ENCODE measurements around the gene EEFSEC.

Gene EEFSEC

GRCh38 chr3:128432971-128433836 is 279.9 kb downstream of the EEFSEC start:
- no peak for DNase-seq

- no peak for DNase-seq
Observed at GRCh38 chr3:128433837-128434165, 280.5 kb downstream of the EEFSEC start.

GRCh38 chr3:128434524-128434923 is 281.2 kb downstream of the EEFSEC start:
- no peak for DNase-seq

DNA sequence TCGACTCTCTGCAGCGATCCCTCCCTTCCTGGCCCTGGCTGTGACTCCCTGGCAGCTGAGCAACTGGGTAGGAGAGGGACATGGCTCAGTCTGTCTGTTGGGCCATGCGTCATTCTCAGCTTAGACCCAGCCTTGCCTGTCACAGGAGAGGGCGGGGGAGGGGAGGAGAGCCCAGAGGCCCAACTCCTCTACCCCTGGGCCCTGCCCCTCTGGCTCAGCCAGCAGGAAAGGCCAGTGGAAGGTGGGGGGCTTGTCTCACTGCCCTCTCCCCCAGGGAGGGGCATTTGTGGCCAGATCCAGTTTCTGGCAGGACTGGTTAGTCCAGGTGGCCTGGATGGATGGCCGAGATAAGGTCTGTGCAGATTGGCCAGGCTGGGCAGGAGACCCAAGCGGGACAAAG is 281.8 kb downstream of the EEFSEC start:
- no peak for DNase-seq

GRCh38 chr3:128435561-128435960 is 282.3 kb downstream of the EEFSEC start:
- no peak for DNase-seq

DNA sequence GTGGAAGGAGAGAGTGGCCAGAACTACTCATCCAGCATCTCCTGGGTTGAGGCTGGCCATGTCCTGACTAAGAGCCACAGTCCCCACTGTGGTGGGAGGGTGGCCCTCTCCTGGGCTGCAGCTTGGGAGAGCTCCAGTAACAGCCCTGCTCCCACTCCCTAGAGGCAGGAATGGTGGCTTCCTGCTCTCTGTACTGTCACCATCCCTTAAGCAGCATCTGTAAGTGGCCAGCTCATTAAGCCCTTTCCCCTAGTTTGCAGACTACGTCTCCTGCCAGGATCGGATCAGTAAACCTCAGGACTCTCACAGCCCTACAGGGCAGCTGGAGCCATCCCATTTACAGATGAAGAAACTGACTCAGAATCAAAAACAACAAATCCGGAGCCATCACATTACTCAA is 282.9 kb downstream of the EEFSEC start:
- DNase-seq: no peak

DNA sequence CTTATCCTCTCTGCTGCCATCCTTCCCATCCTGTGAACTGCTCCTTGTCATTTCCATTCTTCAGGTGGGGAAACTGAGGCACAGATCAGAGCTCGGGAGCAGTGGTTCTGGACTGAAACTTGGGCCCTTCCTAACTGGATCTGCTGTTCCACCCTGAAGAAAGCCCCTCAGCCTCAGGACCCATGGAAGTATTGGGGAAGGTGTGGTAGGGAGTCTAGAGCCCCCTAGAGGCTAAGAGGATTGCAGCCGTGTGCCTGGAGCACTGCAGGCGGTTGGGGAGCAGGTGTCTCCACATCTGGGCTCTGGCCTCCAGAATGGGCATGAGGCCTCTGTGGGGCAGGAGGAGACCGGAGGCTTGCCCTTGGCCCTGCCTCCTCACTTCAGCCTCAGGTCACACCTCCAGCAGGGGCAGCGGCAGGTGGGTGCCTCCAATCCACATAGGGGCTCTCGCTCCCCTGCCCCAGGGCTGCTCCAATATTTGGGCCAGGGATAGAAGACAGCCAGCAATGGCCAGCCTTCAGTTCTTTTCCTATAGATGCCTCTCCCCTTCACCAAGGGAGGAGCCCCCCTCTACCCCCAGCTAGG is 285.3 kb downstream of the EEFSEC start:
- no peak for DNase-seq

DNA sequence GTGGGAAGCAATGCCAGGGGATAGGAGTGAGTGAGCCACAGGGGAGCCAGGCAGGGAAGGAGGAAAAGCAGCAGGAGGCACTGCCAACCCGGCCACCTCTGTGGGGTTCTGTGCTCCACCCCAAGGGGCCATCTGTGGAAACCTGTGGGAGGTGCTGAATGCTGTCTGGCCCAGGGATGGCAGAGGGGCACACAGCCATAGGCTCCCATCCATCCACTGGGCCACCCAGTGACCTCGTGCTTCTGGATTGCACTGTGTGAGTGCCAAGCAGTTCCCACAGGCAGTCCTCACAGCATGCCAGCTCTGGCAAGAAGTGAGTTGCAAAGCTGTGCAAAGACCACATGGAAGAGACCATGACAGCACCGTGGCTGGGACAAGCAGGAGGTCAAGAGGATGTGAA is 285.9 kb downstream of the EEFSEC start:
- no peak for DNase-seq

DNA sequence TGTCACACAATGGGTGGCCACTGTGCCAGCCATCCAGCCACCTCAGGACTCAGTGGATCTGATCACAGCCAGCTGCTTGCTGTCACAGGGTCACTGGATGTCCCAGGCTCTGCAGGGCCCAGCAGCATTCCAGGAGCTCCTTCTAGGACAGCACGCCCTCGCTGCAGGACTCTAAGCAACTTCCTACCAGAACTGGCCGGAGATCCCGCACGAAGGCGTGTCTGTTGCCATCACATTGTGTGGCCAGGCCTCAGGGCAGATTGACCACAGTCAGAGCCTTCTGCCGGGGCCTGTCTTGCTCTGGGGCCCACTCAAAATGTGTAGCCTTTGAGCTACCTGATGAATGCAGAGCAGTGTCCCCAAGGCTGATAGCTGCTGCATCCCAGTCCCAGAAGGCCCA is 288.8 kb downstream of the EEFSEC start:
- no peak for DNase-seq

DNA sequence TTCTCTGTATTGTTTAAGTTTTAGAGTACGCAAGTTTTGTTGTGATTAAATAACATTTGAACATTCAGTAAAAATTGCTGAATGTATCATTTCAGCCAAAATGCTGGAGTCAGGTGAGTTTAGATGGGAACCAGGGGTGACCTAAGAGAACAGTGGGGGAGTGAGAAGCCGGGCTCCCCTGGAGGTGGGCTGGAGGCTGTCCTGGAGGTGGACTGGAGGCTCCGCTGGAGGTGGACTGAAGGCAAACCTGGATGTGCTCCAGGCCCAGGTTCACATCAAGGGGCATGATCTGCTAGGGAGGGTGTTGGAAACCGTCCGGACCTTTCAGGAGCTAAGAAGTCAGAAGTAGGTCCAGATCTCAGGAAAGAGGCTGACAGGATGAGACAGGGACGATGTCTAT is 289.7 kb downstream of the EEFSEC start:
- DNase-seq: no peak

DNA sequence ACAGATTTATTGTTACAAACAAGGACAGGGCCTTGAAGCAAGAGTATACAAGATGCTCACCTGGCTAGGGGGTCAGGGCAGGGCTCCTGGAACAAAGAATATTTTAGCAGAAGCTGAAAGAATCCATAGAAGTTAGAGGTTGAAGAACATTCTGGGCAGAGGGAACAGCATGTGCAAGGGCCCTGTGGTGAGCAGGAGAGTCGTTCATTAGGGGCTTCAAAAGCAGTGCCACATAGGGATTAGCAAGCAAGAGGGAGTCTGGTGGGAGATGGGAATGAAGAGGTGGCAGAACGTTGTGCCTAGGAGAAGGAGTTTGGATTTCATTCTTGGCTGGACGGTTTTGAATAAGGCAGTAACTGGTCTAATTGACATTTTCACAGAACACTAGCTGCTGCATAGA is 290.5 kb downstream of the EEFSEC start:
- DNase-seq: no peak

DNA sequence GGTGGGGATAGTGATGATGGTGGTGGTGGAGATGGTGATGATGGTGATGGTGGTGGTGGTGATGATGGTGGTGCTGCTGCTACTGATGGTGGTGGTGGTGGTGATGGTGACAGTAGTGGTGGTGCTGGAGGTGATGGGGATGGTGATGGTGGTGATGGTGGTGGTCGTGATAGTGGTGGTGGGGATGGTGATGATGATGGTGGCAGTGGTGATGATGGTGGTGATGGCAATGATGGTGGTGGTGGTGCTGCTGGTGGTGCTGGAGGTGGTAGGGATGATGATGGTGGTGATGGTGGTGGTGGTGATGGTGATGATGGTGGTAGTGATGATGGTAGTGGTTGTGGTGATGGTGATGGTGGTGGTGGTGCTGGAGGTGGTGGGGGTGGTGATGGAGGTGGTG is 292.1 kb downstream of the EEFSEC start:
- no peak for DNase-seq

DNA sequence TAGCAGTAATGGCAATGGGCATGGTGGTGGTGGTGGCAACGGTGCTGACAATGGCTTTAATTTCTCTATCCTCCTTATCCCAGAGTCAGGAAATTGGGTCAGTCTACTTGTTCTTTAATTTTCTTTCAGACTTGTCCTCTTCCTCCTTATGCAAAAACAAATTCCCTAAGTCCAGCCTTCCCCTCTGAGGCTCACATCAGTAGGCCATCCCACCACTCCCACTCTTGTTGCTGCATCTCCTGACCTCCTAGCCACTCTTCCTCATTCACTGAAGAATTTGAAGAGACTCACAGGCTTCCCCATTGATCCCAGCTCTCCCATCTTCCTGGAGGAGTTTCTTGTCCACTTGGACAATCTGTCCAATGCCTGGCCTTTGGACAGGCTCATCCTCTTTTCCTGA is 293.5 kb downstream of the EEFSEC start:
- no peak for DNase-seq

DNA sequence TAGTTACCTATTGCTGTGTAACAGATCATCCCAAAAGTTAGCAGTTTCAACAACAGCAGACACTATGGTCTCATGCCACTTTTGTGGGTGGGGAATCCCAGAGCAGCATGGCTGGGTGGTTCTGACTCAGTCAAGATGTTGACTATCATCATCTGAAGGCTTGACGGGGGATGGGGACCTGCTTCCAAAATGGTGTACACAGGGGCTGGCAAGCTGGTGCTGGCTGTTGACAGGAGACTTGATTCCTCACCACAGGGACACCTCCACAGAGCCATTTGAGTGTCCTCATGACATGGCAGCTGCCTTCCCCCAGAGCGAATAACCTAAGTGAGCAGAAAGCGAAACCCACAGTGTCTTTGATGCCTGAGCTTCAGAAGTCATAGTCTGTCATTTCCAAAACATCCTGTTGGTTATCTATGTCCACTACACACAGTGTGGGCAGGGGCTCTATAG is 294.3 kb downstream of the EEFSEC start:
- DNase-seq: no peak

- no peak for DNase-seq
Observed at GRCh38 chr3:128448491-128448890, 295.2 kb downstream of the EEFSEC start.

DNA sequence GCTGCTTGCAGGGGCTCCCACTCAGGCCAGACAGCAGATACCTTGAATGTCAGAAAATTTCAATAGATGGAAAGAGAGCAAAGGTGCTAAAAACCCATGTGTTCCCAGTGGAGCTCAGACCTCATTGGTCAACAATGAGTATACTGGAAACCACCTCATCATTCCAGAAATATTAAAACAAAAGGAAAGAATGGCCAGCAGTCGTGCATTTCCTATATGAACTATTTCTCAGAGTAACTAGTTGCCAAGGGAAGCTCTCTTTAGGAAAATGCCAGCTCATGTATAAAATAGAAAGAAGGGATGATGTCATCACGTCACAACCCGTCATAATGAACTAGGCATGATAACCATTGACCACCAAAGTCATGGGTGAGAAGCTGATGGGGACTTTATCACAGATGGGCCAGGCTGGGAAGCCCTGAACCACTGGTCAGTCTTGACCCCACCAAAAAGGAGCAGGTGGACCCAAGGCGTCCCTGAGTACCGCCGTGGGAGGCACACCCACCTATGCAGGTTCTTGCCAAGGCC is 295.9 kb downstream of the EEFSEC start:
- no peak for DNase-seq

DNA sequence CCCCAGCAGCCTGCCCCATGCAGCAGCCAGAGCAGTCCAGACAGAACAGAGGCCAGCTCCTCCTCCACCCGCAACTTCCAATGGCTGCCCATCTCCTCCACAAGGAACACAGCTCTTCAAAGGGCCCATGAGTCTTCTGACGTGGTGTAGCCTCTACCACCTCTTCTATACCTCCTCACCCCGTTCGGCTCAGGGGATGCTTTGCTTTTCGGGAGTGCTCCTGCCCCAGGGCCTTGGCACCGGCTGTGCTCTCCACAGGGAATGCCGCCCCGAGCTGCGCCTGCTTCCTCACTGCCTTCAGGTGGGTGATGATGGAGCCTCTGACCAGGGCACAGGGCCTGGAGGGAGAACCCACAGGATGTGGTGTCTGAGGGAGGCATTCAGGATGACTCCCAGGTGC is 298.8 kb downstream of the EEFSEC start:
- DNase-seq: no peak

- DNase-seq: no peak
Observed at GRCh38 chr3:128452678-128453275, 299.5 kb downstream of the EEFSEC start.

GRCh38 chr3:128453501-128454309 is 300.4 kb downstream of the EEFSEC start:
- DNase-seq: no peak

DNA sequence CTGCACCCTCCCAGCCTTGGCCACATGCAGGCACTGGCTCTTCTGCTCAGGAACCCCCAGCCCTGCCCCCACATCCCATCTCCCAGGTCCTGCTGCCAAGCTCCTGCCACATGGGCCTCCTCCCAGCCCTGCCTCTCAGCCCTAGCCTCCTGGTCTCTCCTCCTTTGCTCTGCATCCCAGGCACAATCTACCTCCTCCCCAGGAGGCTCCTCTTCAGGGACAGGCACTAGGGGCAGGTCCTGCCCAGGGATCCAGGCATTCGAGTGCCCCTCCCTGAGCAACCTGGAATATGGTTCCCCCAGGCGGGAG is 301.0 kb downstream of the EEFSEC start:
- no peak for DNase-seq

DNA sequence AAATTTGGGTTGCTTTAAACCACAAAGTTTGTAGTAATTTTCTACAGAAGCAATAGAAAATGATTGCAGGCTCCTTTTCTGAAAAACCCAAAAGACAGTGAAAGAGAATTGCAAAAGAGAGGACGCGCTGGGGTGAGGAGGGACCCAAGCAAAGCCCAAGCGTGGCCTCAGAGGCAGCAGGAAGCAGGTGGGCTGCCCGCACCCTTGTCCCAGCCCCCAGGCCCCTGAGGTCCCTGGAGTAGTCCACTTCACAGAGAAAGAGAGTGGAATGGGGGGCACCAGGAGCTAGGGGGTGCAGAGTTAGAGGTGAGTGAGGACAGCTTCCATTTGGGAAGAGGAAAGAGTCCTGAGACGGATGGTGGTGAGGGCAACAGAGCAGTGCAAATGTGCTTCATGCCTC is 301.8 kb downstream of the EEFSEC start:
- DNase-seq: no peak

GRCh38 chr3:128455786-128456748 is 302.8 kb downstream of the EEFSEC start:
- no peak for DNase-seq
